ENCODE measurements around the gene EGFR. TPM values are rescaled to one million over a fixed set of nuclear protein-coding genes. Genes with fewer than 3 reads are reported as not detected.

Gene EGFR
- total RNA-seq, 1 donor from 2014 or later = not detected

GRCh38 chr7:55060636-55061022 is 41.8 kb downstream of the EGFR start:
- intact Hi-C loops (cut with micrococcal nuclease) = no loop called here

DNA sequence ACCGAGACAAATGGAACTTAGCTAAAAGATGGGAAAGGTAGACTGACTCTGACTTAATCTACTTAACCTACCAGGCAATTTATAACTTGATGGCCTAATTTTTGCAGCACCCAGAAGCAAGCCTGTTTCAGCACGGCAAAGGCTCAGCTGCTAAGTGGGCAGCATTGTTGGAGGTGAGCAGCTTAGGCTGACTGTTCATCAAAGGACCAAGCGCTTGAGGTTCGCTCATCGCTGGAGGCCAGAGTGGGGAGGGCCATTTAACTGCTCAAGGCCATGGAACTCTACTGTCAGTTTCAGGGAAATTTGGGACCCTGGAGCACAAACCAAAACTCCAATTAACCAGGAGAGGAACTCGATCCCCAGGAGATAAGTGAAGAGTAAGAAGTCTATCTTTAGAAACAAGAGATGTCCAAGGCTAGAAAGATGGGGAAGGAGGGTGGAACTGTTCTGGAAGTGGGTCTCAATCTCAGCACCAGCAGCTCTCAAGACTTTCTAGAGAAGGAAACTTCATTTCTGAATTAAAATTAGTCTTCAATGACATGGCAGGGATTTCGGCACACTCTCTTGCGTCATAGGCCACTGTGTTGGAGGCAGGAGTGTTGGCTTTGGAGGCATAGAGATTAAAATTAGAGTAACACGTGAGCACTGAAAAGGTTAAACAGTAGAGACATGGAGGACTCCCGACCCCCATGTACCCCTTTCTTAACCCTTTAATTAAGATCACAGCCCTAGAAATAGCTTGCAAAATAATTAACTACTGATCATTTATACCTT is 43.1 kb downstream of the EGFR start:
- intact Hi-C loops (cut with micrococcal nuclease) = no loop called here

DNA sequence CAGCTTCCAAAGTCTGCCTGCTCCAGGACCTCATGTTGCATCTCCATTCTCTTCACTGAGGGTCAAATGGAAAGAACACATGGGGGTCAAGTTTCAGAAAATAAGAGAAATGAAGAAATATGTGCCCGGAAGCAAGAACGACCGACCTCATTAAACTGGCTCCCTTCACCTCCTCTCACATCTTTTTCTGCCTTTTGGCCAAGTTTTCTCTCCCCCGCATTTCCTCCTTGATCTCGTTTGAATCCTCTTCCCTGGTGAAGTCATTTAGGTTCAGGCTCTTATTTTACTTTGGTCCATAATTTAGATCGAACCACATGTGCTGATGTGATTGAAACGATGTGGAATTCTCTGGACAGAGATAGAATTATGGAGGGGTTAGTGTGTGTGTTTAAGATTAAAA is 44.2 kb downstream of the EGFR start:
- intact Hi-C loops (cut with micrococcal nuclease) = no loop called here

DNA sequence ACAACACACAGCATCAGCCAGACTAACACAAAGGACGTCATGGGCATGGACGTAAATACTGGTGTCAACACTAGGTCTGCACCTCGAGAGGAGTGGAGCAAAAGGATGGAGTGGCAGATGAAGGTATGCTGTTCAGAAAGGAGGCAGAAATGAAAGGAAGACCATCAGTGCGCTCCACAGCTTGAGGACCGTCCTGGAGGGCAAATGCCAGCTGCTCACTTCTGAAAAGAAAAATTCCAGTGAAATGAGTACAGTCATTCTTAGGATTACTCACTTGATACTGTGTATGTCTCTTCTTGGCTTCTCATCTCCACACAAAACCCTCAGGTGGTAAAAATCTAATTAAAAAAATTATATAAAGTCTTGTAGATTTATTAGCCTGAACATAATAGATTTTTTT is 44.8 kb downstream of the EGFR start:
- intact Hi-C loops (cut with micrococcal nuclease) = no loop called here

- intact Hi-C loops (cut with micrococcal nuclease) = no loop called here
Observed at GRCh38 chr7:55065079-55065478, 46.3 kb downstream of the EGFR start.

DNA sequence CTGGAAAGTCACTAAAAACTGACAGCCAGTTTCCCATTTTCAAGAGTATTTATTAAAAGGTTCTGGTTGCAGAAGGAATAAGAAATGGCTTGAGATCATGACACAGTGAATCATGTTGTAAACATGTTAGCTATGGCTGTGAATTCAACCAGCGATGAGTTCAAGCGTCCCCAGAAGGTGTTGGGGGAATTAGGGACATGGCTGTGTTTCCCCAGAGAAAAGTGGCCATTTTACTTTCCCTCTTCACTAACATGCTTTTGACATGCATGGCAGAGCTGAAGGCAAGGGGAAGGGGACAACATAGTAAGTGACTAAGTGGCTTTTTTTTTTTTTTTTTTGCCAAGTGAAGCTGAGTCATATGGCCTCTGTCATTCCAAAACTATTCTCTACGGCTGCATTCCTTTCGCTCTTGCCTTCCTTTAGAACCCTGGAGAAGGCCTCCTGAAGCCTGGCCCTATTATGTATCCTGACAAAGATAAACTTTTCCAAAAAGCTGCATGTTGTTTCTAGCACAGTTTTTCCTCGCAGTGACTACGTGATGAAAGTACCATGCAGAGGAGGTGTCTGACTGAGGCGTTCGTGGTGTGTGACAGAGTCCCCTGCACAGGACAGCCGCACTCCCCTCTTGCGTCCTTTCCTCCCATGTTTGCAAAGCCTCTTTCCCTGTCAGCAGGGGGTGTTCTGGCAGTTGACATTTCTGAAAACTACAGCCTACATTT is 46.9 kb downstream of the EGFR start:
- intact Hi-C loops (cut with micrococcal nuclease) = no loop called here

DNA sequence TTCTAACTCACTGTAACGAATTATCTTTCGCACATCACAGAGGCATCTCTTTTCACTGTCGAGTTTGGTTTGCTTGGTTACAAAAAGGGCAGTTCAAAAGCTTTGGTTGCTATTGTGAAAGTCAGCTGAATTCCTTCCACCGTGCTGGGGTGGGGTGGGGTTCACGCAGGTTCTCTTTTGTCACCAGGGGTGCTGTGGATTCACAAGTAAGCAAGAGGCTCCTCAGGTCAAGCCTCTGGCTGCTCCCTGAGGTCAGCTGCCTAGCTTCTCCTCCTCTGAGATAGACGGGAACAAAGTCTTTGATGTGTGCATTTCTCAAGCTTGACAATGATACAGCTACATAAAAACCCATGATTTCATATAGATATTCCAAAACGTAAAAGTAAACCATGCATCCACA is 47.7 kb downstream of the EGFR start:
- intact Hi-C loops (cut with micrococcal nuclease) = no loop called here

DNA sequence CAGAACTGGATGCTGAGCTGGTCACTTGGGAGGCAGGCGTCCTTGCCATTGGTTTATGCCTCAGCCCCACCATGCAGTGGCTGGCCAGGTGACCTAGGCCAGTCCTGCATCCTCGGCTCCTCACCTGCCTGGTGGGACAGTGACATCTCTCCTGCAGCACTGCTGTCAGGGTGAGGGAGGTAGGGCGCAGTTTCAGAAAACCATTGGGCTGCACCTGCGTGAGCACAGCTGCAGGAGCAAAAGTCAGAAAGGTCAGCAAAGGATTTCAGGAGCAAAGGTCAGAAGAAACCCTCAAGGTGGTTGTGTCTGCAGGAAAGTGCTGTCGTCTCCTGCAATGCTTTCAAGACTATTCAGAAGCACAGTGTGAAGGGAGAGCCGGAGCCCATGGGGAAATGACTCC is 48.1 kb downstream of the EGFR start:
- intact Hi-C loops (cut with micrococcal nuclease) = no loop called here

DNA sequence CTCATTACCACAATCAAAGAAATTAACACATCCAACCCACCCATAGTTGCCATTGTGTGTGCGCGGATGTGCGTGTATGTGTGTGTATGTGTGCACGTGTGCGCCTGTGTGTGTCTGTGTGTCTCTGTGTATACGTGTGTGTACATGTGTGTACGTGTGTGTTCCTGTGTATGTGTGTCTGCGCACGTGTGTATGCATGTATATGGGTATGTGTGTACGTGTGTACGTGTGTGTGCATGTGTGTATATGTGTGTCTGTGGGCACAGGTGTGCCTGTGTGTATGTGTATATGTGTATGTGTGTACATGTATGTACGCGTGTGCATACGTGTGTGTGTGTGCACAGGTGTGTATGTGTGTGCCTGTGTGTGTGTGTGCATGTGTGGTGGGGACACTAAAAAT is 48.9 kb downstream of the EGFR start:
- intact Hi-C loops (cut with micrococcal nuclease) = no loop called here

- intact Hi-C loops (cut with micrococcal nuclease) = no loop called here
Observed at GRCh38 chr7:55069271-55069792, 50.5 kb downstream of the EGFR start.

- intact Hi-C loops (cut with micrococcal nuclease) = loop anchor here (5.0 kb wide), 1 partner anchor 313 kb away; the partner anchor contains the start of gene SEC61G
Observed at GRCh38 chr7:55070271-55070743, 51.5 kb downstream of the EGFR start.

GRCh38 chr7:55070854-55071253 is 52.0 kb downstream of the EGFR start:
- intact Hi-C loops (cut with micrococcal nuclease) = loop anchor here (5.0 kb wide), 1 partner anchor 314 kb away; the partner anchor contains the start of gene SEC61G

DNA sequence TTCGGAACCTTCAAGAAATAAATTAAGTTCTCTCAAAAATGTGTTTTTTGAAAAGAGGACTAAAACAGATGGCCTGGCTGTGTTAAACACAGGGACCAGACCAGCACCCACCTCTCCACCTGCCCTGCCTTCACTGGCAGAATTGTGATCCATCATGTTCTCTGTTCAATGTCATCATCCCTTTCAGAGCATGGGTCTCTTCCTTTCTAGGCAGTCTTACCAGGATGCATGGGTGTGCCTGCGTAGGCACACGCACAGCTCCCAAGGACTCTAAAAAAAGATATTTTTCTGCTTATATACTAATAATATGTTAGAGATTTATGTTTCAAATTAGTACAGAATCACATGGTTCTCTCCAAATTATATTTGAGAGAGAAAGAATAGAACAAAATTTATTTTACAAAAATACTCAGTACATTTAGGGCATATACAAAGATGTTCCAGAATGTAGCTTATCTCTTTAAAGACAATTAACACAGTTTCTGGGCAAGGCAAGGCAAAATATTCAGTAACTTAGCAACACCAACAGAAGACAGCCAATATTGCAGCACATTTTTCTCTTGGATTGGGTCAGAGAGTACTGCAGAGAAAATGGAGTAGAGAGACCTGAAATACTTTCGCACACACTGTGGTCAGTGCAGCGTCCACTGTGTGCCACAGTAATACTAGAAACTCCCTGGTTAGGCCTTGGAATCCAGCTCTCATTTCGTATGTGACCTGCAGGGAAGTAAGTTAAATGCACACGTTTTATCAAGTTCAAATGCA is 52.8 kb downstream of the EGFR start:
- intact Hi-C loops (cut with micrococcal nuclease) = loop anchor here (5.0 kb wide), 1 partner anchor 314 kb away; the partner anchor contains the start of gene SEC61G

DNA sequence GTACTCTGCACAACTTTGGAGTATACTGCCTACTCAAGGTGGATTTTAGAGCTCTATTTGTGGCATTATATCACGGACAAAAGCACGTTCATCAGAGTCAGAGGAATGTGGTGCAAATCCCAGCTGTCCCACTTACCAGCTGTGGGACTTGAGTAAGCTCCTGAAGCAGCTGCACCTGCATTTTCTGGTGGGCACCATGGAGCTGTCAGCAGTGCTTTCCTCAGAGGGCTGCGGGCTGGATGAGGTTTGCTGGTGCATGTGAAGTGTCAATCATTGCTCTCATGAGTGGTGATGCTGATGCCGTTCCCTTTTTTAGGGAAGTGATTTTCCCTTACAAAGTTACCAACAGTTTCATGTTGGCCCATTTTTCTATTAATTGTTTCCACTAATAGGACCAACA is 53.4 kb downstream of the EGFR start:
- intact Hi-C loops (cut with micrococcal nuclease) = loop anchor here (5.0 kb wide), 1 partner anchor 315 kb away; the partner anchor contains the start of gene SEC61G

GRCh38 chr7:55073051-55073511 is 54.3 kb downstream of the EGFR start:
- intact Hi-C loops (cut with micrococcal nuclease) = loop anchor here (5.0 kb wide), 1 partner anchor 316 kb away; the partner anchor contains the start of gene SEC61G

DNA sequence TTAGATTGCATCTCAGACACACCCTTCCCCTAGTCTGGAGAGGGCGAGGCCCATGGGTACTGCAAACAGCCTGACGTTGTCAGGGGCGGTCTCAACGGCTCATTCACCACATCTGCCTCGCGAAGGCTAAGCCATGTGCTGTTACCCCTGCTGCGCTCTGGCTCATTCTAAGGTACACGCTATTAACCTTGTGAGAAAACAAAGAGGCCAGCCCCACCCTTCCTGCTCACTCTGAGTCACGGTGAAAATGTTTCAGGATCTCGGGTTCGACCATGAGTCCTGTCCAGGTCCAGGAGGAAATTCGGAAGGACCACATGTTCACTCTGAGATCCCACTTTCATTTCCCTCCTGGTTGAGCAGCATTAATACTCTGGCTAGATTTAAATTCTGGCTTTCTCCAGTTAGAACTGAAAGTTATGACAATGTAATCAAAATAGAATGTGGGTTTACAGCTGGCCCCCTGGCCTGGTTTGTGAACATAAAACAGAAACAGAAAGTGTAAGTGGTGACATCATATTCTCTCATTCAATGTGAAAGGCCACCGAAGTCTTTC is 55.2 kb downstream of the EGFR start:
- intact Hi-C loops (cut with micrococcal nuclease) = loop anchor here (5.0 kb wide), 1 partner anchor 317 kb away; the partner anchor contains the start of gene SEC61G

GRCh38 chr7:55075464-55076021 is 56.7 kb downstream of the EGFR start:
- intact Hi-C loops (cut with micrococcal nuclease) = no loop called here

DNA sequence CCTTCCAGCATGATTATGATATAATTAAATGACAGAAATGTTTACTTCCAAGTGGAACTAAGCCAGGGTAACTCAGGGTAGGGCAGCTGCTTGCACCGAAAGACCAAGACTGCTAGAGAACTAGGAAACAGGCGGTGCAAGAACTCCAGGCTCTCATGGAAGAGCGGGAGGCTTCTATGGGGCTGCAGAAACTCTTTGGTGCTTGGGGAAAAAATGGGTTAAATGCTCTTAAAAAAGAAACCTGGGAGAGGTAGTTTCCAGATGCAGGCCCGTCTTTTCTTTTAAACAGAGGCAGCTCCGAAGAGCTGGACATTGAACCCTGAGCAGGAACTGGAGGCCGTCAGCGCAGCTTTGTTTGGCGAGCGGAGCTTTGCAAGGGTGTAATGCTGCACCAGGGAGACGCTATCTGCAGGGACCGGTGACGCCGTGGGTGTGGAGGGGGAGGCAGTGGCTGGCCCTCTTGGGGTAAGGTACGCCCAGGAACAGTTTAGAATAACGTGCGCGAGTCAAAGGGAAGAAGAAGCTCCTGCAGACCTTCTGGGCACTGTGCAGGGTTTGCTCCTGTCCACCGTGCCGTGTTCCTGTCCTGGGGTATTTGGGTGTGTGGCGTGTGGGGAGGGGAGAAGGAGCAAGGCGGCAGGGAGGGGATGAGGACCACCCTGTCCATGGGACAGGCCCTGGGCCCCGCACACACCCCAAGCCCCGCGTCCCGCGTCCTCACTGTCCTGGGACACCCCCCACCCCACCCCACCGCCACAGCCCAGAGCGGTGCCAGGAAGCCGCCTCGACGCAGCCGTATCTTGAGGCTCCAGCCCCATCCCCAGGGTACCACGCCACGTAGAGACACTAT is 59.0 kb downstream of the EGFR start:
- intact Hi-C loops (cut with micrococcal nuclease) = no loop called here
